CD14-positive monocyte (primary cell): ENCODE measurements around the gene ING4. TPM values are rescaled to one million over a fixed set of nuclear protein-coding genes. Genes with fewer than 3 reads are reported as not detected.
A peak's percentile ranks its signal among the peaks of the same experiment; 100 is the strongest.

Experiments
- DNase-seq, 3 donors: peaks; one replicate each; pipeline ENCODE4 v3.0.0-alpha.2; 2011 to 2022
- H2AFZ ChIP-seq: 2 replicates; pipeline ENCODE4 v1.6.0; 2012; ENCODE audit warnings: mild to moderate bottlenecking, low read depth, low read length, inconsistent platforms; ENCODE audit not compliant: insufficient read depth, poor library complexity, severe bottlenecking
- H3K27ac ChIP-seq, 2 donors: 1 replicate in 1 of 2; 2 replicates in 1 of 2; pipeline ENCODE4 v1.5.1; 2012 to 2013; ENCODE audit warnings: low read length in 2 of 2, control low read depth in 1 of 2, inconsistent platforms in 1 of 2, low read depth in 1 of 2, mild to moderate bottlenecking in 1 of 2
- H3K27me3 ChIP-seq, 2 donors: one replicate each; pipeline versions ENCODE4 v1.6.0 to v1.6.1; 2011 to 2013; ENCODE audit warnings: low read length in 2 of 2; ENCODE audit not compliant: control insufficient read depth in 2 of 2, insufficient read depth in 2 of 2
- H3K36me3 ChIP-seq, 2 donors: replicated peaks in 1 of 2; 1 replicate in 1 of 2; 2 replicates in 1 of 2; pipeline versions ENCODE4 v1.5.1 to v1.6.1; 2012 to 2013; ENCODE audit warnings: low read length in 2 of 2, control low read depth in 1 of 2, inconsistent platforms in 1 of 2, mild to moderate bottlenecking in 1 of 2; ENCODE audit not compliant: insufficient read depth in 2 of 2, control insufficient read depth in 1 of 2
- H3K4me1 ChIP-seq, 2 donors: 1 replicate in 1 of 2; 2 replicates in 1 of 2; pipeline versions ENCODE4 v1.5.1 to v1.6.1; 2012 to 2013; ENCODE audit warnings: low read length in 2 of 2, control low read depth in 1 of 2, inconsistent platforms in 1 of 2, mild to moderate bottlenecking in 1 of 2, moderate library complexity in 1 of 2; ENCODE audit not compliant: insufficient read depth in 2 of 2, control insufficient read depth in 1 of 2
- H3K4me2 ChIP-seq: replicated peaks from 2 replicates; pipeline ENCODE3; 2012; ENCODE audit warnings: low read length, moderate library complexity, mild to moderate bottlenecking; ENCODE audit not compliant: poor library complexity, severe bottlenecking; ENCODE audit errors: extremely low read depth
- H3K4me3 ChIP-seq, 3 experiments: fragments of 200-600 bp in 1 of 3; sonication (generic) in 1 of 3; replicated peaks in 1 of 3; 1 replicate in 2 of 3; 2 replicates in 1 of 3; pipeline ENCODE4 v1.5.1; 2011 to 2013; ENCODE audit warnings: low read length in 3 of 3, mild to moderate bottlenecking in 3 of 3, control low read depth in 2 of 3, low read depth in 2 of 3, inconsistent platforms in 1 of 3, moderate library complexity in 1 of 3
- H3K79me2 ChIP-seq: 2 replicates; pipeline ENCODE4 v1.6.0; 2012; ENCODE audit warnings: mild to moderate bottlenecking, control low read depth, inconsistent platforms, low read length, moderate library complexity; ENCODE audit not compliant: insufficient read depth
- H3K9ac ChIP-seq: 2 replicates; pipeline ENCODE4 v1.6.0; 2017; ENCODE audit warnings: low read length, mild to moderate bottlenecking; ENCODE audit not compliant: insufficient read depth, poor library complexity, severe bottlenecking
- H3K9me3 ChIP-seq, 2 donors: replicated peaks in 1 of 2; 1 replicate in 1 of 2; 2 replicates in 1 of 2; pipeline versions ENCODE4 v1.5.1 to v1.6.1; 2012 to 2013; ENCODE audit warnings: low read length in 2 of 2, control low read depth in 1 of 2; ENCODE audit not compliant: control insufficient read depth in 1 of 2, insufficient read depth in 1 of 2
- H4K20me1 ChIP-seq: 2 replicates; pipeline ENCODE4 v1.6.0; 2012; ENCODE audit warnings: mild to moderate bottlenecking, low read length, control low read depth, moderate library complexity; ENCODE audit not compliant: insufficient read depth
- H3K27ac Mint-ChIP-seq, 7 donors: one replicate each; pipeline ENCODE4 v1.8.0; 2020; ENCODE audit warnings: mild to moderate bottlenecking in 7 of 7, mixed read lengths in 7 of 7, moderate library complexity in 6 of 7, inconsistent platforms in 2 of 7
- H3K27me3 Mint-ChIP-seq, 3 donors: one replicate each; pipeline ENCODE4 v1.8.0; 2021 to 2022; ENCODE audit warnings: low read depth in 3 of 3, mild to moderate bottlenecking in 3 of 3, mixed read lengths in 3 of 3, moderate library complexity in 3 of 3, inconsistent platforms in 1 of 3
- H3K36me3 Mint-ChIP-seq, 2 donors: one replicate each; pipeline ENCODE4 v1.8.0; 2020; ENCODE audit warnings: mixed read lengths in 2 of 2, inconsistent platforms in 1 of 2, mild to moderate bottlenecking in 1 of 2
- H3K4me1 Mint-ChIP-seq: one replicate; pipeline ENCODE4 v1.8.0; 2020; ENCODE audit warnings: mild to moderate bottlenecking, mixed read lengths
- H3K4me3 Mint-ChIP-seq, 2 donors: one replicate each; pipeline ENCODE4 v1.8.0; 2020; ENCODE audit warnings: mild to moderate bottlenecking in 2 of 2, mixed read lengths in 2 of 2, moderate library complexity in 1 of 2
- H3K9me3 Mint-ChIP-seq, 7 donors: one replicate each; pipeline ENCODE4 v1.8.0; 2020 to 2022; ENCODE audit warnings: mixed read lengths in 7 of 7, mild to moderate bottlenecking in 6 of 7, moderate library complexity in 6 of 7, inconsistent platforms in 2 of 7
- WGBS: methylation state at CpG from one replicate; pipeline ENCODE4 v1.1.5; 2013; ENCODE audit warnings: missing lambda C conversion rate; ENCODE audit not compliant: insufficient coverage; 5-methylcytosine and 5-hydroxymethylcytosine counted together
- intact Hi-C, 2 donors: fragments of 100-400 bp; cut with micrococcal nuclease; formaldehyde crosslinking; loops; one replicate each; pipeline versions ENCODE4 v1.15.0 to v1.15.1; 2023
- polyA plus RNA-seq, 3 donors: library from polyadenylated mRNA; depleted of rRNA in 1 of 3; unstranded in 2 of 3; stranded (reverse) in 1 of 3; fragments of 300-500 nt in 2 of 3; fragments of >200 nt in 1 of 3; fragmentation: Illumina TruSeq in 2 of 3; gene quantifications; 1 replicate in 2 of 3; 2 replicates in 1 of 3; pipeline ENCODE4 v1.2.3, GENCODE V29; 2012 to 2021
- TF ChIP-seq, protein P1 (sequence below): fragments of 200-600 bp; IDR thresholded peaks from one replicate; pipeline ENCODE4 v1.8.0; 2022; ENCODE audit warnings: antibody characterized with exemption, mild to moderate bottlenecking

The ING4 gene
- polyA plus RNA-seq, 3 donors: 62.2 to 67.1 (median 64.0) TPM

DNA sequence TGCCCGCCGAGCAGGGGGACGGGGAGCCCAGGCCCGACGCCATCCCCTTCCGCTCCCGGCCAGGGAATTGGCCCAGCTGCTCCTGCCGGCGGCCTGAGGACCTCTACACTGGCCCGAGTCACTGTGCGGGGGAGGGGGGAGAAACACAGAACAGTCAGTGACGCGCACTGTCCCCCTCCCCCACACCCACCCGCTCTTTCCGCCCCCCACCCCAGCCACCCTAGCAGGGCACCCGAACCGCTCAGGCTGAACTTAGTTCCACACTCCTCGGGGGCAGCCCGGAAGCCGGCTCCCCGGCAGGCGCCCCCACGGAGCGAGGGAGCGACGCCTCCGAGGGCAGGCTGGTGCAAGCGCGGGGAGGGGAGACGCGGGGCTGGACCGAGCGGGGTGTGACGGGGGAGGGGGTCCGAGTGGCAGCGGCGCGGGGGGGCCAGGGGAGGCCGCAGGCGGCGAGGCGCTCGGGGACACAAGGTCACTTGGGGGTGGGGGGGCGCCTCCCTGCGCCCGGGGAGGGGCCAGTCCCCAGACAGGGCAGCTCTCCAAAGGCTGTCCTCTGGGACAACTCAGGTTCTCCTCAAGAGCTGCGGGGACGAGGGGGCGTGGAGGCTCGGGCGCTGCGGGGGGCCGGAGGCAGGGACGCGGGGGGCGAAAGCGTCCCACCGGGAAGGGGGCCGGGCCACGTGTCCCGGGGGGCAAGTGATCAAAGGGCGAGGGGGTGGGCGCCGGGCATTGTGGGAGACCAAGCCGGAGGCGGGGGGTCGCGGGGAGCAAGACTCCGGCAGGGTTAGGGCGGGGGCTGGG lies 56.4 kb downstream of the ING4 start:
- Mint-ChIP-seq H3K9me3 (peaks cover 0 to 3% (median 0%) of the 10 kb centered on the region in 7 donors), H3K27ac (peak overlapping the region in 4 of 7 donors; percentile 58 to 79 (median 68)), H3K4me3 (no peak overlapping the region), H3K4me1 (peaks cover 36% of the 10 kb centered on the region), H3K36me3 (peaks cover 32 to 37% of the 10 kb centered on the region in 2 donors), H3K27me3 (peaks cover 0 to 2% (median 0%) of the 10 kb centered on the region in 3 donors)
- peaks cover 41 to 53% of the 10 kb centered on the region in 2 donors for H3K4me1 ChIP-seq
- H3K27ac ChIP-seq: peak overlapping the region; percentile 77 to 88
- intact Hi-C loops: loop anchor here in 1 of 2 donors (5.0 kb wide), 1 partner anchor 34 kb away; no protein-coding TSS in a partner anchor
- peak overlapping the region; percentile 84 to 94 (median 88) for H3K4me3 ChIP-seq
- TF ChIP-seq, protein P1, sequence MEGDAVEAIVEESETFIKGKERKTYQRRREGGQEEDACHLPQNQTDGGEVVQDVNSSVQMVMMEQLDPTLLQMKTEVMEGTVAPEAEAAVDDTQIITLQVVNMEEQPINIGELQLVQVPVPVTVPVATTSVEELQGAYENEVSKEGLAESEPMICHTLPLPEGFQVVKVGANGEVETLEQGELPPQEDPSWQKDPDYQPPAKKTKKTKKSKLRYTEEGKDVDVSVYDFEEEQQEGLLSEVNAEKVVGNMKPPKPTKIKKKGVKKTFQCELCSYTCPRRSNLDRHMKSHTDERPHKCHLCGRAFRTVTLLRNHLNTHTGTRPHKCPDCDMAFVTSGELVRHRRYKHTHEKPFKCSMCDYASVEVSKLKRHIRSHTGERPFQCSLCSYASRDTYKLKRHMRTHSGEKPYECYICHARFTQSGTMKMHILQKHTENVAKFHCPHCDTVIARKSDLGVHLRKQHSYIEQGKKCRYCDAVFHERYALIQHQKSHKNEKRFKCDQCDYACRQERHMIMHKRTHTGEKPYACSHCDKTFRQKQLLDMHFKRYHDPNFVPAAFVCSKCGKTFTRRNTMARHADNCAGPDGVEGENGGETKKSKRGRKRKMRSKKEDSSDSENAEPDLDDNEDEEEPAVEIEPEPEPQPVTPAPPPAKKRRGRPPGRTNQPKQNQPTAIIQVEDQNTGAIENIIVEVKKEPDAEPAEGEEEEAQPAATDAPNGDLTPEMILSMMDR: no peak
- H3K27me3 ChIP-seq: no peaks in the 10 kb centered on the region
- H4K20me1 ChIP-seq: peaks cover 47% of the 10 kb centered on the region
- H3K36me3 ChIP-seq: peaks cover 16 to 21% of the 10 kb centered on the region in 2 donors
- peaks cover 0 to 7% of the 10 kb centered on the region in 2 donors for H3K9me3 ChIP-seq
- peak overlapping the region; percentile 83 for H3K9ac ChIP-seq
- DNase-seq: peak; percentile 28 to 52 (median 49)
- H3K4me2 ChIP-seq: peak overlapping the region; percentile 95
- WGBS: 0% methylated on average over 40 of the region's 70 CpGs
- peaks cover 49% of the 10 kb centered on the region for H3K79me2 ChIP-seq
- peak overlapping the region; percentile 53 for H2AFZ ChIP-seq

DNA sequence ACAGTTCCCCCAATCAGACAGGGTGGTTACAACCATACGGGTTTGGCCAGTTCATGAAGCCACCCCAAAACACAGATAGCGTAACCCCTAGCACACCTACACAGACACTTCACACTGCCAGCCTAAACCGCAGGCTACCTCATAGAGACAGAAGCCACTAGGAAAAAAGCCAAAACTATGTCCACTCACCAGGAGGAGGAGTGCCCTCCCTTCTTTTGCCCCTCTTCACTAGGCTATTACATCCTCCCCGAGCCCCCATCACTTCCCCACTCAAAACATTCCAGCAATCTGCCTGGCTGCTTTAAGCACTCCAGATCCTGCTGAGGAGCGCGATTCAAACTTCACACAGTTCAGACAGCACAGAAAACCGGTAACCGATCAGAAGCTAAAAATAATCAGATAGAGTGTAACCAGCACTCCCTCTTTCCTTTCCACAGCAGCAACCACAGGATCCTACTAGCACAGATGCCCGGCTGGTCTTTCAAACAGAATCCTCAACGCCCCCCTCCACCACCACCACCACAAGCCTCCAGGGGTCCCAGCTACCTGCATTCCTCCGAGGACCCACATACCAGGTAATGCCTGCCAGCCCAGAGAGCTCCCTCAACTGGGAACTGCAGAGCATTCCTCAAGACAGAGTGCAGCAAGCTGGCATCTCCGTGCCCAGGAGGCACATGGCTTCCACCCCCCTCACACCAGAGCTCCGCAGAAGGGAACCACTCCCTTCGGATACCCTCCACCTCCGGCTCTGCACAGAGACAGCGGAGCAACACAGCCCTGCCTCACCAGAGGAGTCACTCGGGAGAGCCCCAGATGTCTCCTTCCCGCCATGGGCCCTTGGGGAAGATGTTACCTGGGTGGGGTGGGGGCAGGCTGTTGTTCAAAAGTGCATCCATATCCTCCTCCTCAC lies 57.2 kb downstream of the ING4 start:
- peaks cover 56% of the 10 kb centered on the region for H3K79me2 ChIP-seq
- Mint-ChIP-seq H3K4me3 (no peak overlapping the region), H3K4me1 (peaks cover 34% of the 10 kb centered on the region)

More for the DNA sequence above, 57.2 kb downstream of the ING4 start:
- peak overlapping the region; percentile 84 to 94 (median 88) for H3K4me3 ChIP-seq
- 0% methylated on average over 10 of the region's 18 CpGs for WGBS
- peaks cover 40 to 45% of the 10 kb centered on the region in 2 donors for H3K36me3 Mint-ChIP-seq
- H4K20me1 ChIP-seq: peaks cover 56% of the 10 kb centered on the region
- peak overlapping the region in 5 of 7 donors; percentile 62 to 74 (median 68) for H3K27ac Mint-ChIP-seq
- H3K27me3 Mint-ChIP-seq: peaks cover 0 to 2% (median 0%) of the 10 kb centered on the region in 3 donors
- peaks cover 0 to 3% (median 0%) of the 10 kb centered on the region in 7 donors for H3K9me3 Mint-ChIP-seq
- intact Hi-C loops: loop anchor here in 1 of 2 donors (5.0 kb wide), 1 partner anchor 33 kb away; no protein-coding TSS in a partner anchor
- peaks cover 25 to 29% of the 10 kb centered on the region in 2 donors for H3K36me3 ChIP-seq
- peaks cover 0 to 7% of the 10 kb centered on the region in 2 donors for H3K9me3 ChIP-seq
- no peak for DNase-seq
- H3K27ac ChIP-seq: peak overlapping the region; percentile 41 to 77
- peak overlapping the region; percentile 41 for H2AFZ ChIP-seq
- no peaks in the 10 kb centered on the region for H3K27me3 ChIP-seq
- TF ChIP-seq, protein P1: no peak
- peaks cover 41 to 53% of the 10 kb centered on the region in 2 donors for H3K4me1 ChIP-seq
- peak overlapping the region; percentile 95 for H3K4me2 ChIP-seq
- H3K9ac ChIP-seq: peak overlapping the region; percentile 83
